ENCODE measurements around the gene DFFB.

DFFB gene

GRCh38 chr1:3924186-3924824 is 67.0 kb downstream of the DFFB start:
- no peak overlapping the region for H3K27ac ChIP-seq
- DNase-seq (ENCODE audit: low spot score): no peak
- no peak for TF ChIP-seq CTCF (IDR thresholded peaks at IDR 0.05)
- H3K4me3 ChIP-seq: no peak overlapping the region

- Histone ChIP-seq H3K4me3 (no peak overlapping the region), H3K27ac (no peak overlapping the region)
- DNase-seq (ENCODE audit: low spot score): no peak
- no peak for TF ChIP-seq CTCF (IDR thresholded peaks at IDR 0.05)
Measured at GRCh38 chr1:3924825-3925220, 67.5 kb downstream of the DFFB start.

- no peak for DNase-seq (ENCODE audit: low spot score)
- Histone ChIP-seq H3K4me3 (no peak overlapping the region), H3K27ac (no peak overlapping the region)
- no peak for TF ChIP-seq CTCF (IDR thresholded peaks at IDR 0.05)
Measured at GRCh38 chr1:3925256-3925655, 68.0 kb downstream of the DFFB start.

- no peak overlapping the region for H3K4me3 ChIP-seq
- H3K27ac ChIP-seq: no peak overlapping the region
- no peak for DNase-seq (ENCODE audit: low spot score)
- TF ChIP-seq CTCF (IDR thresholded peaks at IDR 0.05): no peak
Measured at GRCh38 chr1:3925762-3926161, 68.5 kb downstream of the DFFB start.

- DNase-seq (ENCODE audit: low spot score): no peak
Measured at GRCh38 chr1:3926956-3927355, 69.7 kb downstream of the DFFB start.

GRCh38 chr1:3928586-3928985 is 71.3 kb downstream of the DFFB start:
- no peak for TF ChIP-seq CTCF (IDR thresholded peaks at IDR 0.05)
- no peak overlapping the region for H3K27ac ChIP-seq
- no peak for DNase-seq (ENCODE audit: low spot score)
- no peak overlapping the region for H3K4me3 ChIP-seq

More at GRCh38 chr1:3926956-3927355, 69.7 kb downstream of the DFFB start:
- TF ChIP-seq CTCF (IDR thresholded peaks at IDR 0.05): no peak
- no peak overlapping the region for H3K4me3 ChIP-seq
- no peak overlapping the region for H3K27ac ChIP-seq

- H3K27ac ChIP-seq: no peak overlapping the region
- no peak for TF ChIP-seq CTCF (IDR thresholded peaks at IDR 0.05)
- DNase-seq (ENCODE audit: low spot score): no peak
- no peak overlapping the region for H3K4me3 ChIP-seq
Measured at GRCh38 chr1:3929126-3929525, 71.8 kb downstream of the DFFB start.
